Stimulated activated naive CD8-positive, alpha-beta T cell treated with anti-CD3 and anti-CD28 coated beads, Interleukin-15, amount 100 ng/mL, for 72 hours (primary cell): Measurements from ENCODE around the gene PTPRN2.

Experiments used
- ATAC-seq: fragments of 150-1000 bp; cut with Tn5 transposase; 2 replicates; pipeline ENCODE4 v1.10.0; 2021; ENCODE audit warnings: mild to moderate bottlenecking, moderate library complexity
- DNase-seq, 2 donors: peaks; one replicate each; pipeline ENCODE4 v3.0.0; 2021 to 2022
- H3K27ac Mint-ChIP-seq, 2 donors: one replicate each; pipeline ENCODE4 v1.8.0; 2022; ENCODE audit warnings: mild to moderate bottlenecking in 2 of 2, mixed read lengths in 2 of 2, moderate library complexity in 2 of 2
- H3K27me3 Mint-ChIP-seq: one replicate; pipeline ENCODE4 v1.8.0; 2022; ENCODE audit warnings: mixed read lengths
- H3K4me1 Mint-ChIP-seq: one replicate; pipeline ENCODE4 v1.8.0; 2022; ENCODE audit warnings: mild to moderate bottlenecking, mixed read lengths
- H3K4me3 Mint-ChIP-seq, 2 donors: one replicate each; pipeline ENCODE4 v1.8.0; 2022; ENCODE audit warnings: mild to moderate bottlenecking in 2 of 2, mixed read lengths in 2 of 2, moderate library complexity in 1 of 2
- H3K9me3 Mint-ChIP-seq, 2 donors: one replicate each; pipeline ENCODE4 v1.8.0; 2022; ENCODE audit warnings: mixed read lengths in 2 of 2

The PTPRN2 gene

DNA sequence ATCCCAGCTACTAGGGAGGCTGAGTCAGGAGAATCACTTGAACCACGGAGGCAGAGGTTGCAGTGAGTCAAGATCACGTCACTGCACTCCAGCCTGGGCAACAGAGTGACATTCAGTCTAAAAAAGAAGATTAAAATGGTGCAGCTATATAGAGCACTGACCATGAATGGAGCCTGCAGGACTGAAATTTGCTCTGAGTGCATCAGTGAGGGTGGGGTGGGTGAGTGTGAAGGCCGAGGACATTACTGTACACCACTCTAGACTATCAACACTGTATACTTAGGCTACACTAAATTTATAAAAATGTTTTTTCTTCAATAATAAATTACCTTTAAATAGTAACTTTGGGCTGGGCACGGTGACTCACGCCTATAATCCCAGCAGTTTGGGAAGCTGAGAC is 294.7 kb downstream of the PTPRN2 start:
- Mint-ChIP-seq H3K27ac (no peak overlapping the region), H3K27me3 (peaks cover 15% of the 10 kb centered on the region), H3K4me3 (no peak overlapping the region), H3K4me1 (no peaks in the 10 kb centered on the region), H3K9me3 (peaks cover 18 to 32% of the 10 kb centered on the region in 2 donors)
- ATAC-seq, result no peak
- no peak for DNase-seq

GRCh38 chr7:158291998-158292397 is 295.6 kb downstream of the PTPRN2 start:
- no peak for ATAC-seq

DNA sequence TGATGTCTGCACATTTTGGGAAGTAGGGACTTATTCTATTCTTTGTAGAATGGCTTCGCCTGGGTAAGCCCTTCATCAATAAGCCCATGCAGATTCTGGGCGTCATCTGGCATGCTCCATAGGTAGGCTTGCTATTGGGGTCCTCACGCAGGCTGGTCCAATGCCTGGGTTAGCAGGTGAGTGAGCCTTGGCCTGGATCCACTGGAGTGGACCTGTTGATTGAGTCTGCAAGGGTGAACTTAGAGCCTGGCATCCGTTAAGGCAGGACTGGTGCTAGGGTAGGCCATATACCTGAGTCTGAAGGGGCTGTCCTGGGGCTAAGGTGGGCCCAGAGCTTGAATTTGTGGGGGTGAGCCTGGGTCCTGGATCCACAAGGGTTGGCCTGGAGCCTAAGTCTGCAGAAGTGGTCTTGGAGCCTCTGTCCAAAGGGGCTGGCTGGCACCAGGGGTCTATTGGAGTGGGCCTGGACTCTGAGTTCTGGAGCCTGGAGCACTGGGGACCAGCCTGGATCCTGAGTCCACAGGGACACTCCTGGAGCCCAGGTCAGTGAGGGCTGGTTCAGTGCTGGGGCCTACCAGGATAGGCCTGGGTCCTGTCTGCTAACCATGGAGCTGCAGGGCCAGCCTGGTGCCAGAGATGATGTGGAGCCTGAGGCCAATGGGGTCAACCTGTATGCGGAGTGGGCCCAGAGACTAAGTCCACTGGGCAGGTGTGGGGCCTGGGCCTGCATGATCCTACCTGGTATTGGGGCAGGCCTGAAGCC is 297.7 kb downstream of the PTPRN2 start:
- no peak for ATAC-seq
- Mint-ChIP-seq H3K27ac (no peak overlapping the region), H3K4me3 (no peak overlapping the region), H3K27me3 (peaks cover 4% of the 10 kb centered on the region), H3K4me1 (no peaks in the 10 kb centered on the region), H3K9me3 (peaks cover 24 to 49% of the 10 kb centered on the region in 2 donors)
- DNase-seq, result no peak

More at GRCh38 chr7:158291998-158292397, 295.6 kb downstream of the PTPRN2 start:
- H3K4me3 Mint-ChIP-seq, result no peak overlapping the region
- peaks cover 15% of the 10 kb centered on the region for H3K27me3 Mint-ChIP-seq
- H3K27ac Mint-ChIP-seq, result no peak overlapping the region
- no peak for DNase-seq
- peaks cover 22 to 40% of the 10 kb centered on the region in 2 donors for H3K9me3 Mint-ChIP-seq
- no peaks in the 10 kb centered on the region for H3K4me1 Mint-ChIP-seq

GRCh38 chr7:158289231-158289630 is 298.4 kb downstream of the PTPRN2 start:
- no peak for DNase-seq
- H3K9me3 Mint-ChIP-seq, result peaks cover 24 to 50% of the 10 kb centered on the region in 2 donors
- H3K27me3 Mint-ChIP-seq, result no peaks in the 10 kb centered on the region
- no peak overlapping the region for H3K27ac Mint-ChIP-seq
- H3K4me1 Mint-ChIP-seq, result no peaks in the 10 kb centered on the region
- no peak for ATAC-seq
- H3K4me3 Mint-ChIP-seq, result no peak overlapping the region

DNA sequence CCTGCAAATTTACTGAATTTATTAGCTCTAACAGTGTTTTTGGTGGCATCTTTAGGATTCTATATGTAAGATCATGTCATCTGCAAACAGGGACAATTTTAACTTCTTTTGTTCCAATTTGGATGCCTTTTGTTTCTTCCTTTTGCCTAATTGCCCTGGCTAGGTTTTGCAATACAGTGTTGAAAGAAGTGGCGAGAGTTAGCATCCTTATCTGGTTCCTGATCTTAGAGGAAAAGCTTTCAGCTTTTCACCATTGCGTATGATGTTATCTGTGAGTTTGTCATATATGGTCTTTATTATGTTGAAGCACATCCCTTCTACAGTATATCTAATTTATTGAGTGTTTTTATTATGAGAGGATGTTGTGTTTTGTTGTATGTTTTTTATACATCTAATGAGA is 301.4 kb downstream of the PTPRN2 start:
- H3K4me3 Mint-ChIP-seq, result no peak overlapping the region
- no peaks in the 10 kb centered on the region for H3K27me3 Mint-ChIP-seq
- H3K27ac Mint-ChIP-seq, result no peak overlapping the region
- DNase-seq, result no peak
- H3K4me1 Mint-ChIP-seq, result no peaks in the 10 kb centered on the region
- ATAC-seq, result no peak
- peaks cover 24 to 50% of the 10 kb centered on the region in 2 donors for H3K9me3 Mint-ChIP-seq

- H3K9me3 Mint-ChIP-seq, result peaks cover 24 to 50% of the 10 kb centered on the region in 2 donors
- H3K27ac Mint-ChIP-seq, result no peak overlapping the region
- DNase-seq (no peak), ATAC-seq (no peak)
- no peak overlapping the region for H3K4me3 Mint-ChIP-seq
- no peaks in the 10 kb centered on the region for H3K27me3 Mint-ChIP-seq
- no peaks in the 10 kb centered on the region for H3K4me1 Mint-ChIP-seq
Measured at GRCh38 chr7:158285383-158285770, 302.2 kb downstream of the PTPRN2 start.

DNA sequence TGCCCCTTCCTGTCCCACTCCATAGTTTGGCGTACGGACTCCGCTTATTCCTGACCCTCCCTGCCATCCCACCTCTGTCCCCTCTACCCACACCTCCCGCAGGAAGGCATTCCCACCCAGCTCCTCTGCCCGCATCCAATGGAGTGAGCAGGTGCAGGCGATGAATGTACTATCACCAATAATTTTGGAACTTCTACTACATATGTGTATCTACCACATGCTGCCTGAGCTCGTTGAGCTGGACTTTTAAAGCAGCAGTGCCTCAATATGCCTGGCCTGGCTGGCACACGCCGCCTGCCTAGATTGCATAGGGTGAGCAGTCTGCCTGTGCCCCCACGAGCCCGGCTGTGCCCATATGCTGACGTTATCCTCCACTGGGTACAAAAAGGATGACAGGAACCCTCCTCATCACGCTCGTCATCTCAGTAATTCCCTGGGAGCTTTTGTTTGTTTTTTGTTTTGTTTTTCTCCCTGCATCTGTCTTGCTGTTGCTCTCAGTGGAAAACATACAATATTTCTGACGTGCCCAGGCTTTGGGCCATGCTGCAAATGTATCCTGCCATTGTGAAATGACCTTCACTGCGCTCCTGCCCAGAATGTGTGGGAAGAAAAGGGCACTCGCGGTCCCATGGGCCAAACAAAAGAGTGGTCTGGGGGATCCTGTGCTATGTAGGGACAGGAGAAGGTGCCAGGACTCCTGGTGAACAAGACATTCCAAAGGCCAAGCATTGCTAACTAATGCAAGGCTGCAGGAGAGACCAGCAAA is 302.8 kb downstream of the PTPRN2 start:
- Mint-ChIP-seq H3K27me3 (no peaks in the 10 kb centered on the region), H3K4me1 (no peaks in the 10 kb centered on the region), H3K9me3 (peaks cover 24 to 44% of the 10 kb centered on the region in 2 donors), H3K4me3 (no peak overlapping the region), H3K27ac (no peak overlapping the region)
- DNase-seq (no peak), ATAC-seq (no peak)

- DNase-seq (no peak), ATAC-seq (no peak)
- Mint-ChIP-seq H3K4me1 (no peaks in the 10 kb centered on the region), H3K9me3 (peaks cover 17 to 38% of the 10 kb centered on the region in 2 donors), H3K27me3 (no peaks in the 10 kb centered on the region), H3K27ac (no peak overlapping the region), H3K4me3 (no peak overlapping the region)
Measured at GRCh38 chr7:158284121-158284520, 303.5 kb downstream of the PTPRN2 start.

DNA sequence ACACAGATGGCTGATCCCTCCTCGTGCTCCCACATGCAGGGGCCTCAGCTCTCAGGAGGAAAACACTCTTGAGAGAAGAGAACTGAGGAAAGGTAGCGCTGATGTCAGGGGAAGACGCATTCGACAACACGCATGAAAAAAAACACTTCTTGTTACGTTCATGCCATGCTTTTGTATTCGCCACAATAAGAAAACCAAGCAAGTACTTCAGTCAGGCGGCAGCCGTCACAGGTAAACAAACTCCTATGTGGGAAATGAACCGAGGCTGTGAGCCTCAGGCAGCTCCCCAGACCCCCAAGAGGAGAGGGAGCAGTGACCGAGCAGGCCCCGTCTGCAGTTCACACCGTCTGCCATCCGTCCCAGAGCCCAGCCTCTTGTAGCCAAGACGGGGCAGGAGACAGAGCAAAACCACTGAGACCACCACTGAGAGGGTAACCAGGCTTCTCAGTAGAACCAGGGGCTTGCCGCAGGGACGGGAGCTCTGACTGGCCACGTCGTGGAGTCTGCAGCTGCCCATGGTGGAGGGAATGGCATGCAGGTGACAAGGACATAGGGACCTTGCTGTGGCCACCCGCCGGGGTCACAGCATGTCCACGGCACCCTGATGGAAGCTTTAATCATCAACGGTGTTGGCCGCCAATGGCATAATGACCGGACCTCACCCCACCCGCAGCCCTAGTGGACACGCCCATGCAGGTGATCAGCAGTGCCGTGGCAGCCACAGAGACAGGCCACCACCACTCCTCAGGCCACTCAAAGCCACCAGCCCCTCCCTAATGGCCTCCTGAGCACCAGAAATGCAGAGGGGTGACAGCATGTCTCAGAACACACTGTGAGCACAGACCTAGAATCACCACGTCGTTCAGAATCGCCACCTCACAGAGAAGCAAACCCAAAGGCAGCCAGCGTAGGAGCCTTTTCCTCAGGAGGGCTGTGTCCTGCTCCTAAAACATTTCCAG is 304.3 kb downstream of the PTPRN2 start:
- Mint-ChIP-seq H3K27me3 (no peaks in the 10 kb centered on the region), H3K27ac (no peak overlapping the region), H3K9me3 (peaks cover 9 to 29% of the 10 kb centered on the region in 2 donors)

DNA sequence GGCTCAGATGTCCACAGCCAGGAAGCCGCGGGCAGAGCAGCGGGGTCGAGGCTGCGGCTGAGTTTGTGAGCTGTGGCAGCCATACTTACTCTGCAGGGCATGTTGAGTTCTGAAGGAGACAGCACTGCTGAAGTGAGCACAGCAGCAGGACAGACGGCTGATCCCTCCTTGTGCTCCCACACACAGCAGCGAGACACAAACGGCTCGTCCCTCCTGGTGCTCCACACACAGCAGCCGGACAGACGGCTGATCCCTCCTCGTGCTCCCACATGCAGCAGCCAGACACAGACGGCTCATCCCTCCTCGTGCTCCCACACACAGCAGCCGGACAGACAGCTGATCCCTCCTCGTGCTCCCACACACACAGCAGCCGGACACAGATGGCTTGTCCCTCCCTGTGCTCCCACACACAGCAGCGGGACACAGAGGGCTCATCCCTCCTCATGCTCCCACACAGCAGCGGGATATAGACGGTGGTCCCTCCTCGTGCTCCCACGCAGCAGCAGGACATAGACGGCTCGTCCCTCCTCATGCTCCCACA is 305.1 kb downstream of the PTPRN2 start:
- Mint-ChIP-seq H3K9me3 (peaks cover 6 to 23% of the 10 kb centered on the region in 2 donors), H3K27me3 (no peaks in the 10 kb centered on the region)
- no peak for ATAC-seq

More for the DNA sequence above, 304.3 kb downstream of the PTPRN2 start:
- Mint-ChIP-seq H3K4me1 (no peaks in the 10 kb centered on the region), H3K4me3 (no peak overlapping the region)
- DNase-seq, result no peak
- no peak for ATAC-seq

GRCh38 chr7:158281441-158281840 is 306.2 kb downstream of the PTPRN2 start:
- no peak for ATAC-seq

More for the DNA sequence above, 305.1 kb downstream of the PTPRN2 start:
- DNase-seq, result no peak
- H3K27ac Mint-ChIP-seq, result no peak overlapping the region
- no peaks in the 10 kb centered on the region for H3K4me1 Mint-ChIP-seq
- no peak overlapping the region for H3K4me3 Mint-ChIP-seq

DNA sequence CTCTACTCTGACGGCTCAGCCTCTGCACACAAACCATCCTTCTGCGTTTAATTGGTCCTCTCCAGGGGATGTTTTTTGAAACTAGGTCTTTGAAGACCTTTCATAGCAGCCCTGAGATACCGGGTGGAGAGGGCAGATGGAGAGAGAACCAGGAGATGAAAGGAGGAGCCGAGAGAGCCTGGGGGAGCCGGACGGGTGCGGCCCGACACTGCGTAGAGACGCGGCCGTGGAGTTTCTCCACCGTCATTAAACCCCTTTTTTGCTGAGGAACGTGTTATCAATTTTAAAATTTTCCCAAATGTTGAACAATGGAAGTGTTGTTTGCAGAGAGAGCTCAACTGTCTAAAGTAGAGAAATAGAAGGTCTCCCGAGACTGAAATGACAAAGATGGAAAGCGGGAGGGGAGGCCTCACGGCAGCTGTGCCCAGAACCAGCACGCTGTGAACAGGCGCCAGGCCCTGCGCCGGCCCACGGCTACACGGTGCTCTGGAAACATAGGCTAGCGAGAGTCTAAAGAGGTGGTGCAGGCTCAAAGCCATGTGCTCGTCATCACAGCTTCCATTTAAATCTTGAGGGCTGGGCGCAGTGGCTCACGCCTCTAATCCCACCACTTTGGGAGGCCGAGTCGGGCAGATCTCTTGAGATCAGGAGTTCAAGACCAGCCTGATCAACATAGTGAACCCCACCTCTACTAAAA is 307.0 kb downstream of the PTPRN2 start:
- Mint-ChIP-seq H3K4me3 (no peak overlapping the region), H3K4me1 (no peaks in the 10 kb centered on the region), H3K27ac (no peak overlapping the region), H3K9me3 (peaks cover 0 to 8% of the 10 kb centered on the region in 2 donors), H3K27me3 (no peaks in the 10 kb centered on the region)
- ATAC-seq, result no peak
- DNase-seq, result no peak

More at GRCh38 chr7:158281441-158281840, 306.2 kb downstream of the PTPRN2 start:
- H3K27ac Mint-ChIP-seq, result no peak overlapping the region
- H3K9me3 Mint-ChIP-seq, result peaks cover 0 to 12% of the 10 kb centered on the region in 2 donors
- no peak overlapping the region for H3K4me3 Mint-ChIP-seq
- no peaks in the 10 kb centered on the region for H3K4me1 Mint-ChIP-seq
- no peaks in the 10 kb centered on the region for H3K27me3 Mint-ChIP-seq
- no peak for DNase-seq

GRCh38 chr7:158279539-158280447 is 307.8 kb downstream of the PTPRN2 start:
- Mint-ChIP-seq H3K4me1 (no peaks in the 10 kb centered on the region), H3K27ac (no peak overlapping the region), H3K4me3 (no peak overlapping the region), H3K9me3 (no peaks in the 10 kb centered on the region), H3K27me3 (no peaks in the 10 kb centered on the region)
- ATAC-seq (no peak), DNase-seq (no peak)
